H1 (cell line): ENCODE results near the gene SLC8A3. TPM values are rescaled to one million over a fixed set of nuclear protein-coding genes. Genes with fewer than 3 reads are reported as not detected.

ENCODE experiments used
- CTCF ChIA-PET: fragments of 300-600 bp; sonication (Branson Sonifier 250); formaldehyde crosslinking; loops from one replicate; lab custom pipeline; 2021; ENCODE audit not compliant: partially characterized antibody; lab: Charles Lee
- POLR2A ChIA-PET: fragments of 300-600 bp; sonication (Branson Sonifier 250); formaldehyde crosslinking; loops from one replicate; lab custom pipeline; 2021; ENCODE audit warnings: inconsistent platforms; ENCODE audit not compliant: partially characterized antibody; lab: Charles Lee
- DNase-seq, 2 experiments: peaks; one replicate each; pipeline versions ENCODE4 v3.0.0 to v3.0.0-alpha.2; 2010 to 2022; ENCODE audit warnings: low spot score in 2 of 2, low read depth in 1 of 2, mixed read lengths in 1 of 2
- FAIRE-seq: peaks from 2 replicates; lab custom pipeline; 2011; peaks lifted over from hg19 to GRCh38; lab: Jason Lieb, UNC
- H2AFZ ChIP-seq: 2 replicates; pipeline ENCODE4 v1.8.1; 2012; ENCODE audit warnings: low read length, inconsistent platforms
- H2AK5ac ChIP-seq: 2 replicates; pipeline ENCODE4 v1.6.1; 2013; ENCODE audit warnings: low read depth, low read length
- H2BK120ac ChIP-seq: replicated peaks from 2 replicates; pipeline ENCODE3; 2013; ENCODE audit warnings: low read depth, low read length, inconsistent platforms
- H2BK12ac ChIP-seq: 2 replicates; pipeline ENCODE4 v1.6.1; 2013; ENCODE audit warnings: low read depth, low read length
- H2BK15ac ChIP-seq: 2 replicates; pipeline ENCODE4 v1.6.1; 2013; ENCODE audit warnings: low read length
- H2BK20ac ChIP-seq: 2 replicates; pipeline ENCODE4 v1.6.1; 2013; ENCODE audit warnings: low read length
- H2BK5ac ChIP-seq: 2 replicates; pipeline ENCODE4 v1.6.1; 2013; ENCODE audit warnings: low read depth, low read length
- H3K14ac ChIP-seq: 2 replicates; pipeline ENCODE4 v1.6.1; 2013; ENCODE audit warnings: inconsistent platforms; ENCODE audit not compliant: insufficient read length
- H3K18ac ChIP-seq: 2 replicates; pipeline ENCODE4 v1.6.1; 2013; ENCODE audit warnings: low read length; ENCODE audit errors: extremely low read depth
- H3K23ac ChIP-seq: 2 replicates; pipeline ENCODE4 v1.6.1; 2013; ENCODE audit warnings: inconsistent platforms; ENCODE audit not compliant: insufficient read length
- H3K23me2 ChIP-seq: 2 replicates; pipeline ENCODE4 v1.6.1; 2013; ENCODE audit warnings: low read depth, low read length
- H3K27ac ChIP-seq: 2 replicates; pipeline ENCODE4 v1.6.1; 2011; ENCODE audit warnings: low read depth, low read length, inconsistent platforms
- H3K27me3 ChIP-seq, 4 experiments: replicated peaks in 1 of 4; 1 replicate in 1 of 4; 2 replicates in 3 of 4; pipeline versions ENCODE4 v1.6.1 to v1.8.1; 2011 to 2013; ENCODE audit warnings: low read length in 3 of 4, mild to moderate bottlenecking in 3 of 4, inconsistent platforms in 2 of 4, mixed read lengths in 2 of 4, moderate library complexity in 1 of 4; ENCODE audit not compliant: control insufficient read depth in 3 of 4, insufficient read depth in 3 of 4; ENCODE audit errors: extremely low read depth in 1 of 4
- H3K36me3 ChIP-seq, 4 experiments: 2 replicates each; pipeline versions ENCODE4 v1.6.1 to v1.8.1; 2011 to 2013; ENCODE audit warnings: mild to moderate bottlenecking in 4 of 4, low read length in 3 of 4, moderate library complexity in 2 of 4, control low read depth in 1 of 4, inconsistent platforms in 1 of 4; ENCODE audit not compliant: insufficient read depth in 4 of 4, control insufficient read depth in 2 of 4
- H3K4ac ChIP-seq: replicated peaks from 2 replicates; pipeline ENCODE3; 2013; ENCODE audit warnings: low read length, low read depth, mixed read lengths, inconsistent platforms; ENCODE audit not compliant: insufficient read length
- H3K4me1 ChIP-seq, 4 experiments: replicated peaks in 1 of 4; 1 replicate in 1 of 4; 2 replicates in 3 of 4; pipeline versions ENCODE4 v1.6.1 to v1.8.1; 2011 to 2013; ENCODE audit warnings: low read length in 3 of 4, inconsistent platforms in 2 of 4, mixed read lengths in 1 of 4; ENCODE audit not compliant: insufficient read depth in 4 of 4, control insufficient read depth in 3 of 4
- H3K4me2 ChIP-seq, 2 experiments: 2 replicates each; pipeline versions ENCODE4 v1.6.1 to v1.8.1; 2011 to 2013; ENCODE audit warnings: low read depth in 2 of 2, low read length in 2 of 2, control low read depth in 1 of 2, inconsistent platforms in 1 of 2, mild to moderate bottlenecking in 1 of 2; ENCODE audit not compliant: insufficient read depth in 1 of 2
- H3K4me3 ChIP-seq, 4 experiments: fragments of 200-600, 300-600 bp in 1 of 4; sonication (generic), shearing (Covaris generic), sonication (Bioruptor Twin) in 1 of 4; 2 replicates each; pipeline versions ENCODE4 v1.5.1 to v1.8.1; 2011 to 2016; ENCODE audit warnings: low read length in 4 of 4, low read depth in 3 of 4, control low read depth in 2 of 4, inconsistent platforms in 2 of 4, mild to moderate bottlenecking in 2 of 4, mixed read lengths in 1 of 4, moderate library complexity in 1 of 4; ENCODE audit not compliant: insufficient read depth in 2 of 4; ENCODE audit errors: extremely low read depth in 1 of 4
- H3K56ac ChIP-seq: replicated peaks from 2 replicates; pipeline ENCODE3; 2013; ENCODE audit warnings: low read depth, mild to moderate bottlenecking, mixed read lengths, low read length, inconsistent platforms; ENCODE audit not compliant: insufficient read length
- H3K79me1 ChIP-seq: 2 replicates; pipeline ENCODE4 v1.6.1; 2013; ENCODE audit warnings: low read depth, low read length, control low read depth
- H3K79me2 ChIP-seq, 2 experiments: 2 replicates each; pipeline versions ENCODE4 v1.6.1 to v1.8.1; 2012 to 2013; ENCODE audit warnings: low read length in 2 of 2, mild to moderate bottlenecking in 2 of 2, inconsistent platforms in 1 of 2; ENCODE audit not compliant: insufficient read depth in 2 of 2, control insufficient read depth in 1 of 2
- H3K9ac ChIP-seq, 4 experiments: replicated peaks in 1 of 4; 1 replicate in 1 of 4; 2 replicates in 3 of 4; pipeline versions ENCODE4 v1.6.1 to v1.8.1; 2011 to 2013; ENCODE audit warnings: low read depth in 3 of 4, low read length in 3 of 4, control low read depth in 2 of 4, mild to moderate bottlenecking in 2 of 4, moderate library complexity in 2 of 4, inconsistent platforms in 1 of 4; ENCODE audit errors: extremely low read depth in 1 of 4
- H3K9me3 ChIP-seq, 2 experiments: 2 replicates each; pipeline versions ENCODE4 v1.6.1 to v1.8.1; 2012 to 2013; ENCODE audit warnings: mild to moderate bottlenecking in 2 of 2, moderate library complexity in 2 of 2, control low read depth in 1 of 2, inconsistent platforms in 1 of 2, low read depth in 1 of 2, low read length in 1 of 2, mixed read lengths in 1 of 2; ENCODE audit not compliant: insufficient read depth in 2 of 2
- H4K20me1 ChIP-seq, 2 experiments: replicated peaks in 1 of 2; 2 replicates each; pipeline versions ENCODE3 to v1.8.1; 2011 to 2013; ENCODE audit warnings: inconsistent platforms in 2 of 2, low read length in 2 of 2, mild to moderate bottlenecking in 1 of 2; ENCODE audit not compliant: insufficient read depth in 2 of 2, control insufficient read depth in 1 of 2
- H4K5ac ChIP-seq: 2 replicates; pipeline ENCODE4 v1.6.1; 2013; ENCODE audit warnings: low read length, low read depth, mixed read lengths, inconsistent platforms; ENCODE audit not compliant: insufficient read length
- H4K8ac ChIP-seq: 2 replicates; pipeline ENCODE4 v1.8.0; 2013; ENCODE audit warnings: mild to moderate bottlenecking, moderate library complexity, low read length, inconsistent platforms; ENCODE audit not compliant: insufficient read depth; ENCODE audit errors: extremely low read depth
- H4K91ac ChIP-seq: replicated peaks from 2 replicates; pipeline ENCODE3; 2013; ENCODE audit warnings: low read length, mixed read lengths, inconsistent platforms; ENCODE audit not compliant: insufficient read length
- BCL11A ChIP-seq, 2 experiments: IDR thresholded peaks; one replicate each; pipeline ENCODE4 v1.6.1; 2011; ENCODE audit warnings: low read depth in 2 of 2, low read length in 2 of 2, mild to moderate bottlenecking in 2 of 2
- CBX5 ChIP-seq: fragments of 300-800, 300-1000 bp; sonication (generic); IDR thresholded peaks from 2 replicates; pipeline ENCODE4 v1.7.1; 2016; ENCODE audit warnings: antibody characterized with exemption, low read length, low read depth
- CHD1 ChIP-seq: IDR thresholded peaks from 2 replicates; pipeline ENCODE4 v1.6.1; 2012; ENCODE audit warnings: low read depth, low read length, improper control_type of control experiment
- CTBP2 ChIP-seq: IDR thresholded peaks from 2 replicates; pipeline ENCODE4 v1.7.0; 2011; ENCODE audit warnings: borderline replicate concordance, mild to moderate bottlenecking, moderate library complexity, mixed read lengths, low read length; ENCODE audit not compliant: insufficient read depth, insufficient read length
- KDM5A ChIP-seq: fragments of 200-600 bp; IDR thresholded peaks from 2 replicates; pipeline ENCODE4 v1.7.1; 2012; ENCODE audit warnings: mild to moderate bottlenecking, low read length, inconsistent platforms, mixed read lengths
- POLR2A ChIP-seq, 2 experiments: IDR thresholded peaks; 1 replicate in 1 of 2; 2 replicates in 1 of 2; pipeline ENCODE4 v1.6.1; 2011; ENCODE audit warnings: low read depth in 2 of 2, low read length in 2 of 2, mild to moderate bottlenecking in 2 of 2; ENCODE audit errors: control extremely low read depth in 1 of 2
- POLR2AphosphoS5 ChIP-seq: IDR thresholded peaks from 2 replicates; pipeline ENCODE4 v1.6.1; 2011; ENCODE audit warnings: low read depth, low read length
- RBBP5 ChIP-seq: IDR thresholded peaks from 2 replicates; pipeline ENCODE4 v1.7.1; 2012; ENCODE audit warnings: low read depth, mild to moderate bottlenecking, inconsistent platforms, low read length, moderate library complexity, borderline replicate concordance
- RNF2 ChIP-seq: fragments of 200-900, 300-1000 bp; sonication (generic); IDR thresholded peaks from 2 replicates; pipeline ENCODE4 v1.7.1; 2016; ENCODE audit warnings: borderline replicate concordance, low read depth, mild to moderate bottlenecking, antibody characterized with exemption, low read length; ENCODE audit not compliant: poor library complexity, severe bottlenecking; ENCODE audit errors: missing control alignments
- SIN3A ChIP-seq, 2 experiments: IDR thresholded peaks in 1 of 2; conservative IDR thresholded peaks in 1 of 2; 2 replicates each; pipeline ENCODE4 v1.6.1; 2011 to 2012; ENCODE audit warnings: low read length in 2 of 2, improper control_type of control experiment in 1 of 2, low read depth in 1 of 2, mild to moderate bottlenecking in 1 of 2
- SRF ChIP-seq: IDR thresholded peaks from 2 replicates; pipeline ENCODE4 v1.6.1; 2011; ENCODE audit warnings: mild to moderate bottlenecking, low read depth, low read length, moderate library complexity
- TAF1 ChIP-seq: IDR thresholded peaks from 2 replicates; pipeline ENCODE4 v1.6.1; 2011; ENCODE audit warnings: mild to moderate bottlenecking, low read depth, low read length
- TAF7 ChIP-seq: optimal IDR thresholded peaks from 2 replicates; pipeline ENCODE3; 2011; ENCODE audit warnings: low read depth, mild to moderate bottlenecking, inconsistent platforms, low read length, moderate library complexity, borderline replicate concordance
- TEAD4 ChIP-seq: IDR thresholded peaks from 2 replicates; pipeline ENCODE4 v1.6.1; 2012; ENCODE audit warnings: low read depth, low read length, inconsistent platforms, mixed read lengths
- YY1 ChIP-seq: IDR thresholded peaks from 2 replicates; pipeline ENCODE4 v1.6.1; 2011; ENCODE audit warnings: low read depth, mild to moderate bottlenecking, low read length
- WGBS, 2 experiments: shearing (Covaris generic) in 1 of 2; methylation state at CpG; one replicate each; pipeline versions ENCODE4 v1.1.6 to v1.1.7; 2013 to 2015; ENCODE audit warnings: low lambda C conversion rate in 2 of 2, mixed read lengths in 2 of 2, inconsistent platforms in 1 of 2, low coverage in 1 of 2, missing lambda C conversion rate in 1 of 2; ENCODE audit not compliant: insufficient replicate concordance in 2 of 2, insufficient coverage in 1 of 2, insufficient read length in 1 of 2; ENCODE audit errors: extremely low coverage in 1 of 2, missing lambda C conversion rate in 1 of 2; 5-methylcytosine and 5-hydroxymethylcytosine counted together
- polyA plus RNA-seq, 7 experiments: library from polyadenylated mRNA; depleted of rRNA in 3 of 7; stranded (reverse) in 5 of 7; unstranded in 2 of 7; fragments of >200 nt in 5 of 7; fragments of 200-250 nt in 2 of 7; gene quantifications; 1 replicate in 5 of 7; 2 replicates in 1 of 7; 4 replicates in 1 of 7; pipeline versions ENCODE4 v1.2.1 to v1.2.3, GENCODE V29; 2011 to 2013; ENCODE audit warnings: missing spikeins in 2 of 7, mixed read lengths in 2 of 7
- total RNA-seq: library from RNA; stranded (reverse); fragmentation: NEBNext Ultra II Directional; extraction: Animal tissue kit (Norgen Biotek cat#: 25700); gene quantifications from 2 replicates; pipeline ENCODE4 v1.2.1, GENCODE V29; 2021

Gene SLC8A3
- total and polyA plus RNA-seq, 2 of the 8 experiments (the other 6 are each of a cell fraction or from before 2014, with no cell fraction given): 0.38 to 1.1 TPM

- no peak overlapping the region for H3K56ac ChIP-seq
- no peaks in the 10 kb centered on the region for H3K79me1 ChIP-seq
- no peak overlapping the region for H2BK12ac ChIP-seq
- H3K4me2 ChIP-seq: no peak overlapping the region
- peaks cover 0 to 2% (median 0%) of the 10 kb centered on the region in 4 experiments; a peak in 3 of 7 replicates for H3K27me3 ChIP-seq
- no peaks in the 10 kb centered on the region for H4K20me1 ChIP-seq
- H3K4ac ChIP-seq: no peak overlapping the region
- H2BK5ac ChIP-seq: no peak overlapping the region
- H2BK20ac ChIP-seq: no peak overlapping the region
- FAIRE-seq (no peak), DNase-seq (no peak)
- H3K18ac ChIP-seq: no peak overlapping the region
- no peak overlapping the region for H4K8ac ChIP-seq
- WGBS, 2 experiments: 79% methylated on average over 3 of the region's 3 CpGs; no CpG with 5 or more reads in 1 of the 2 experiments
- H3K14ac ChIP-seq: no peak overlapping the region
- H3K9ac ChIP-seq: no peak overlapping the region
- H3K79me2 ChIP-seq: no peaks in the 10 kb centered on the region
- H3K23ac ChIP-seq: no peak overlapping the region
- ChIA-PET CTCF (interaction anchor here (0.7 to 3.0 kb wide), 8 partner anchors 13 to 198 kb away, joined by 3 to 10 read pairs (median 3); no protein-coding TSS in a partner anchor), POLR2A (no interaction called here)
- no peak overlapping the region for H4K91ac ChIP-seq
- H3K23me2 ChIP-seq: no peaks in the 10 kb centered on the region
- no peak overlapping the region for H3K4me3 ChIP-seq
- no peak overlapping the region for H2BK15ac ChIP-seq
- H4K5ac ChIP-seq: no peak overlapping the region
- no peaks in the 10 kb centered on the region for H3K9me3 ChIP-seq
- H2BK120ac ChIP-seq: no peak overlapping the region
- no peak overlapping the region for H3K27ac ChIP-seq
- H3K36me3 ChIP-seq: no peaks in the 10 kb centered on the region
- H2AK5ac ChIP-seq: no peak overlapping the region
- H2AFZ ChIP-seq: no peak overlapping the region
- H3K4me1 ChIP-seq: peaks cover 10 to 18% (median 14%) of the 10 kb centered on the region in 4 experiments; a peak in 6 of 7 replicates
- TF ChIP-seq SRF: no peak
- no peak for TF ChIP-seq TAF1
- TF ChIP-seq CTBP2: no peak
- TF ChIP-seq YY1: no peak
- no peak for TF ChIP-seq TEAD4
- TF ChIP-seq POLR2AphosphoS5: no peak
- no peak for TF ChIP-seq KDM5A
- TF ChIP-seq RNF2: no peak
- TF ChIP-seq CBX5: no peak
- no peak for TF ChIP-seq RBBP5
- no peak for TF ChIP-seq BCL11A (IDR thresholded peaks at IDR 0.05; ENCODE audit: low read depth in 2 of 2, low read length in 2 of 2)
- no peak for TF ChIP-seq SIN3A (conservative IDR thresholded peaks at IDR 0.05 in 1 of 2, IDR thresholded peaks at IDR 0.05 in 1 of 2; ENCODE audit: low read depth in 1 of 2, low read length in 2 of 2)
- no peak for TF ChIP-seq TAF7
- no peak for TF ChIP-seq POLR2A (IDR thresholded peaks at IDR 0.05; ENCODE audit: control extremely low read depth in 1 of 2, low read depth in 2 of 2, low read length in 2 of 2)
- TF ChIP-seq CHD1: no peak
Measured at GRCh38 chr14:70118064-70118463, 70.7 kb downstream of the SLC8A3 start.
